ENCODE data around the gene EVI5L. TPM values are rescaled to one million over a fixed set of nuclear protein-coding genes. Genes with fewer than 3 reads are reported as not detected.

The EVI5L gene
- polyA plus RNA-seq, 1 experiment = 11.7 TPM

- Histone ChIP-seq H3K4me3 (ENCODE audit: low read depth, low read length) (no peak overlapping the region), H3K36me3 (ENCODE audit: control insufficient read depth, insufficient read depth, low read length) (no peaks in the 10 kb centered on the region), H3K27me3 (ENCODE audit: control insufficient read depth, insufficient read depth, low read length) (no peaks in the 10 kb centered on the region)
- peak; percentile 23; the same call in 1 of the 2 replicates for TF ChIP-seq CTCF (IDR thresholded peaks at IDR 0.05; ENCODE audit: insufficient read depth, low read depth, low read length)
- ChIA-PET POLR2A (no interaction called here), CTCF (interaction anchor here (0.6 to 2.9 kb wide), 6 partner anchors 22 to 477 kb away, joined by 3 to 13 read pairs (median 4); partner anchors contain the start of gene TRAPPC5)
- DNase-seq (ENCODE audit: low read depth) = no peak
These were observed 1.4 kb downstream of the EVI5L start for GRCh38 chr19:7831452-7831851.

- Histone ChIP-seq H3K36me3 (ENCODE audit: control insufficient read depth, insufficient read depth, low read length) (no peaks in the 10 kb centered on the region), H3K27me3 (ENCODE audit: control insufficient read depth, insufficient read depth, low read length) (no peaks in the 10 kb centered on the region), H3K4me3 (ENCODE audit: low read depth, low read length) (no peak overlapping the region)
- POLR2A ChIA-PET = no interaction called here
- no peak for DNase-seq (ENCODE audit: low read depth)
- no peak for TF ChIP-seq CTCF (IDR thresholded peaks at IDR 0.05; ENCODE audit: insufficient read depth, low read depth, low read length)
- CTCF ChIA-PET = interaction anchor here (0.9 to 2.9 kb wide), 5 partner anchors 21 to 151 kb away, joined by 3 to 13 read pairs (median 4); partner anchors contain the start of gene TRAPPC5
These were observed 2.0 kb downstream of the EVI5L start for GRCh38 chr19:7832009-7832408.

GRCh38 chr19:7832781-7833180 is 2.8 kb downstream of the EVI5L start:
- Histone ChIP-seq H3K27me3 (ENCODE audit: control insufficient read depth, insufficient read depth, low read length) (no peaks in the 10 kb centered on the region), H3K36me3 (ENCODE audit: control insufficient read depth, insufficient read depth, low read length) (no peaks in the 10 kb centered on the region), H3K4me3 (ENCODE audit: low read depth, low read length) (no peak overlapping the region)
- no peak for TF ChIP-seq CTCF (IDR thresholded peaks at IDR 0.05; ENCODE audit: insufficient read depth, low read depth, low read length)
- POLR2A ChIA-PET = interaction anchor here (0.6 kb wide), 1 partner anchor 109 kb away, joined by 3 read pairs; no protein-coding TSS in a partner anchor
- CTCF ChIA-PET = interaction anchor here (0.9 to 2.9 kb wide), 4 partner anchors 20 to 479 kb away, joined by 3 to 13 read pairs (median 4); partner anchors contain the start of gene TRAPPC5
- DNase-seq (ENCODE audit: low read depth) = no peak

GRCh38 chr19:7833225-7834099 is 3.4 kb downstream of the EVI5L start:
- DNase-seq (ENCODE audit: low read depth) = no peak
- no peak for TF ChIP-seq CTCF (IDR thresholded peaks at IDR 0.05; ENCODE audit: insufficient read depth, low read depth, low read length)
- Histone ChIP-seq H3K4me3 (ENCODE audit: low read depth, low read length) (no peak overlapping the region), H3K27me3 (ENCODE audit: control insufficient read depth, insufficient read depth, low read length) (no peaks in the 10 kb centered on the region), H3K36me3 (ENCODE audit: control insufficient read depth, insufficient read depth, low read length) (no peaks in the 10 kb centered on the region)
- ChIA-PET CTCF (interaction anchor here (1.2 to 2.9 kb wide), 3 partner anchors 19 to 479 kb away, joined by 3 to 13 read pairs (median 4); no protein-coding TSS in a partner anchor), POLR2A (no interaction called here)

GRCh38 chr19:7839476-7839875 is 9.5 kb downstream of the EVI5L start:
- Histone ChIP-seq H3K36me3 (ENCODE audit: control insufficient read depth, insufficient read depth, low read length) (no peaks in the 10 kb centered on the region), H3K4me3 (ENCODE audit: low read depth, low read length) (no peak overlapping the region), H3K27me3 (ENCODE audit: control insufficient read depth, insufficient read depth, low read length) (no peaks in the 10 kb centered on the region)
- DNase-seq (ENCODE audit: low read depth) = no peak
- no peak for TF ChIP-seq CTCF (IDR thresholded peaks at IDR 0.05; ENCODE audit: insufficient read depth, low read depth, low read length)
- POLR2A ChIA-PET = no interaction called here
- CTCF ChIA-PET = interaction anchor here (1.5 kb wide), 1 partner anchor 13 kb away, joined by 7 read pairs; no protein-coding TSS in a partner anchor

All from BJ (cell line).